NCI-H446 (cell line): ENCODE results near the gene R3HDM2.

Source experiments
- DNase-seq, 2 experiments: peaks; one replicate each; lab custom pipeline; 2025; lab: John Stamatoyannopoulos, UW

Gene R3HDM2

GRCh38 chr12:57216921-57217879 is 213.6 kb downstream of the R3HDM2 start:
- peak; percentile 20 to 57 for DNase-seq

GRCh38 chr12:57216014-57216911 is 214.6 kb downstream of the R3HDM2 start, which contains the start of gene NXPH4:
Gene NXPH4 (plus strand): TSS chr12:57216794. CDS start chr12:57216970, 176 bp downstream.
- peak in 1 of 2 experiments; percentile 27 for DNase-seq

GRCh38 chr12:57215668-57216013 is 215.2 kb downstream of the R3HDM2 start:
- DNase-seq: no peak

GRCh38 chr12:57215065-57215464 is 215.8 kb downstream of the R3HDM2 start:
- DNase-seq: no peak

DNA sequence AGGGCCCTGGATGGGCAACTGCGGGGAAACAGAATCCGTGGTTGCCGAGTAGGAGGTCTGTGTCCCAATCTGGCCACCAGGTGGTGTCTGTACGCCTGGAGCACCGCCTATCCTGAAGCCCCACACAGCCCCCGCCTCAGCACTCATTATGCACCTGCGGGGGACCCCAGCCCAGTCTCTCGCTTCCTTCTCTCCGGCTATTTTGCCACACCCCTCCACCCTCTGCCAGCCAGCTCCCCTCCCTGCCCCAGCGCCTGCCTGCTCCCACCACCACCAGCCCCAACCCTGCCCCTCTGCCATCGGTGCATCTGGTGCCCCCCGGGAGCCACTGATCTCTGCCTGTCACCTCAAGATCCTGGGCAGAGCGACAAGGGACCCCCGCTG is 216.5 kb downstream of the R3HDM2 start:
- peak; percentile 35 to 63 for DNase-seq

DNA sequence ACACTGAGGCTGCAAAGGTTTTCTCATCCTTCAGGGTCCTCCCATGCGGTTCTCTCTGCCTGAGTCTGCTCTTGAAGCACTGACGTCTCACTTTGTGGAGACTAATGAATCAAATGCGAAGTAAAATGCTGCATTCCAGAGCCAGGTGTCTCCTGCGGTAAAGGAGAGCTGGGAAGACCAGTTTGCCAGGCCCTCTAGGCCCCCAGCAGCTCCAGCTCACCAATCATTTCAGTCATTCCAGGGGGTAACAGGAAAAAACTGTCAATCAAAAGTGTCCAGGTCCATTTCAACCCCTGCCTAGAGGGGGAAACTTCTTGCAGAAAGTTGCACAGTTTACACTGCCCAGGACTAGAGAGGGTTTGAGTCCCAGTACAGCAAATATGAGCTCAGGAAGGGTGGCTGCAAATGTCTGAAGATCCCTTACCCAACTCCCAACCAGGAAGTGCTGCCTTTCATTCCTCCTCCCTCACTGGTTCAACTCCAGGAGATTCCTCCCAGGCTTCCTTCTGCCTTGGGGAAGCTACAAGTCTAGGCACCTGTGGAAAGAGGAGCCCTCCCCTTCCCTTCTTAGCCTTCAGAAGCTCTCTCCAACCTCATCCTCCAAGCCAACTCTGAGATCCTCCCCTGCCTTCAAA is 217.0 kb downstream of the R3HDM2 start:
- no peak for DNase-seq

- DNase-seq: peak; percentile 79 to 90
Measured at GRCh38 chr12:57213058-57213715, 217.7 kb downstream of the R3HDM2 start.

DNA sequence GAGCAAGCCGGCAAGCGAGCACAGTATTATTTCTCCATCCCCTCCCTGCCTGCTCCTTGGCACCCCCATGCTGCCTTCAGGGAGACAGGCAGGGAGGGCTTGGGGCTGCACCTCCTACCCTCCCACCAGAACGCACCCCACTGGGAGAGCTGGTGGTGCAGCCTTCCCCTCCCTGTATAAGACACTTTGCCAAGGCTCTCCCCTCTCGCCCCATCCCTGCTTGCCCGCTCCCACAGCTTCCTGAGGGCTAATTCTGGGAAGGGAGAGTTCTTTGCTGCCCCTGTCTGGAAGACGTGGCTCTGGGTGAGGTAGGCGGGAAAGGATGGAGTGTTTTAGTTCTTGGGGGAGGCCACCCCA is 218.2 kb downstream of the R3HDM2 start:
- no peak for DNase-seq

DNA sequence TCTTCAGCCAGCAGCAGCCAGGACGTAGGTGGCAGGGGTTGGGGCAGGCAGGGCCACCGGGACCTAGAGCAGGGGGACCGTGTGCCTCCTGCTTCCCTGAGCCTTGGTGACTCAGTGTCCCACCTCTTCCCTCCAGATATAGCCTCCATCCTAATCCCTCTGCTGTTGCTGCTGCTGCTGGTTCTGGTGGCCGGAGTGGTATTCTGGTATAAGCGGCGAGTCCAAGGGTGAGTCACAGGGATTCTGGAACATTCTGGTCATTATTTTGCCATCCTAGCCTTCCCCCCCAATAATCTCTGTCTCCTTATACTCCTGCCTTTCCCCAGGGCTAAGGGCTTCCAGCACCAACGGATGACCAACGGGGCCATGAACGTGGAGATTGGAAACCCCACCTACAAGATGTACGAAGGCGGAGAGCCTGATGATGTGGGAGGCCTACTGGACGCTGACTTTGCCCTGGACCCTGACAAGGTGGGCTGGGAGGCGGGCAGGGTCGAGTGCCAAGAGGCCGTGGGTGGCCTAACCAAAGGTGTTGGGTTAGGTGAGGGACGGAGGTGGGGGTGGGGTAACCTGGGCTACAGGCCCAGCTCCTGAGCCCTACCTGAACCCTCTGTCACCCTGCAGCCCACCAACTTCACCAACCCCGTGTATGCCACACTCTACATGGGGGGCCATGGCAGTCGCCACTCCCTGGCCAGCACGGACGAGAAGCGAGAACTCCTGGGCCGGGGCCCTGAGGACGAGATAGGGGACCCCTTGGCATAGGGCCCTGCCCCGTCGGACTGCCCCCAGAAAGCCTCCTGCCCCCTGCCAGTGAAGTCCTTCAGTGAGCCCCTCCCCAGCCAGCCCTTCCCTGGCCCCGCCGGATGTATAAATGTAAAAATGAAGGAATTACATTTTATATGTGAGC is 218.8 kb downstream of the R3HDM2 start:
- no peak for DNase-seq

DNA sequence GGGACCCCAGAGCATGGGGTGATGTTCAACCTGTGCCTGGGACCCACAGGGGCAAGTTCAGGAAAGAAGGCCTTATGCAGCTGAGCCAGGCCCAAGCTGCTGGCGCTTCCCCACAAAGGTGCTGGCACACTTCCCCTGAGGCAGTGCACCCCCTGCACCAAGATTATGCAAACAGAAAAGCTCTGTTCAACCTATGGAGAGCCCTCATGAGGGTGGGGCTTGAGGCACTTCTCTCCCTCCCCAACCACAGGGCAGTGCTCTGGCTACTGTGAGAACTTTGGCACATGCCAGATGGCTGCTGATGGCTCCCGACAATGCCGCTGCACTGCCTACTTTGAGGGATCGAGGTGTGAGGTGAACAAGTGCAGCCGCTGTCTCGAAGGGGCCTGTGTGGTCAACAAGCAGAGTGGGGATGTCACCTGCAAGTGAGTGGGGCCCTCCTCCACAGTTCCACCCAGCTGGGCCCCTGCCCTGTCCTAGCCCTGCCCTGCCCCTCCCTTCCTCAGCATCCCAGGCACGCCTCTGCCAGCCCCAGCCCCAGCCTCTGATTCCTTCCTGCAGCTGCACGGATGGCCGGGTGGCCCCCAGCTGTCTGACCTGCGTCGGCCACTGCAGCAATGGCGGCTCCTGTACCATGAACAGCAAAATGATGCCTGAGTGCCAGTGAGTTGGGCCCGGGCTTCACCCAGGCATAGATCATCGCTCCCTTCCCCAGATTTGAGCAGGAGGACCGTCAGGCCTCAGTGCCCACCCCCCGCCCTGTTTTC is 219.7 kb downstream of the R3HDM2 start:
- no peak for DNase-seq

- no peak for DNase-seq
Measured at GRCh38 chr12:57210461-57210860, 220.4 kb downstream of the R3HDM2 start.

GRCh38 chr12:57209916-57210315 is 220.9 kb downstream of the R3HDM2 start:
- no peak for DNase-seq

DNA sequence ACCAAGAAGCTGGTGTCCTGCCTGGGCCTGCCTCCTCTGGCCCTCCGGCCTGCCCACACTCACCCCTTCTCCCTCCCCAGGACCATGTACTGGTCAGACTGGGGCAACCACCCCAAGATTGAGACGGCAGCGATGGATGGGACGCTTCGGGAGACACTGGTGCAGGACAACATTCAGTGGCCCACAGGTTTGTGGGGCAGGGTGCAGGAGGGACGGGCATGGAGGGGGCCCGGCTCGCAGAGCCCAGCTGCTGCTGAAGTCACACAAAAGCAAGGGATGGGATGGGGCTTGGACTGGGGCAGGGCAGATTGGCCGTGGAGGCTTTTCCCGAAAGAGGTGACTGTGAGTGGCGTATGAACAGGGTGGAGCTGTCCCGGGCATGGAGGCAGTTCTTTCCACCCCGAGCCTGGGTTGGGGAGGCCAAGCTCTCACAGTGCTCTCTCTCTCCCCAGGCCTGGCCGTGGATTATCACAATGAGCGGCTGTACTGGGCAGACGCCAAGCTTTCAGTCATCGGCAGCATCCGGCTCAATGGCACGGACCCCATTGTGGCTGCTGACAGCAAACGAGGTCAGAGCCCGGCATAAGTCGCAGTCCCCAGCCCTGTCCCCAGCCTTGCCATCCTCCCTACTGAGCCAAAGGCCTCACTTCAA is 222.1 kb downstream of the R3HDM2 start:
- no peak for DNase-seq

GRCh38 chr12:57207731-57208630 is 222.9 kb downstream of the R3HDM2 start:
- DNase-seq: no peak

GRCh38 chr12:57205931-57206330 is 224.9 kb downstream of the R3HDM2 start:
- no peak for DNase-seq

- DNase-seq: no peak
Measured at GRCh38 chr12:57205186-57205585, 225.7 kb downstream of the R3HDM2 start.

DNA sequence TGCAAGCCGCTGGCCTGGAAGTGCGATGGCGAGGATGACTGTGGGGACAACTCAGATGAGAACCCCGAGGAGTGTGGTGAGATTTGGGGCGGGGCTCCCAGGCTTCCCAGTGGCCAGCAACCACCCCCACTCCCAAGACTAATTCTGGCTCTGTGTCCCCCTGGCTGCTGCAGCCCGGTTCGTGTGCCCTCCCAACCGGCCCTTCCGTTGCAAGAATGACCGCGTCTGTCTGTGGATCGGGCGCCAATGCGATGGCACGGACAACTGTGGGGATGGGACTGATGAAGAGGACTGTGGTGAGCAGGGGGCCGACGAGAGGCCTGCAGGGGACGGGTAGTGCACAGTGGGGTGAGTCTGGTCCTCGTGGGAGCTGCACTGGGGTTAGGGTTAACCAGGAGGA is 226.4 kb downstream of the R3HDM2 start:
- DNase-seq: no peak

DNA sequence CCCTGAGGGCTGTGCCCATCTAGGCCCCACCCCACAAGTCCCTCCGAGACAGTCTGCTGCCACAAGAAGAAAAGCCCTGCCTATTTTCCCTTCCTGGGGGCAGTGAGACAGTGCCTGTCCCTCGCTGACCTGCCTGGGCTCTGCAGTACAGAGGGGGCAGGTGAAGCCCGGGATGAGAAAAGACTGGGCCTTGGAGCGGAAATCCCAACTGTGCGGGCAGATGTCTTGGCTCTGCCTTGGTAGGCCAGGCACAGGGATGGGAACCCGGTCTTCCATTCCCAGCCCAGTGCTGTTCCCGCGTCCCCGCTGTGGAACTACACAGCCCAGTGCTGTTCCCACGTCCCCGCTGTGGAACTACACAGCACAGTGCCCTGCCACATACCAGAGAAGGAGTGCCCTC is 227.1 kb downstream of the R3HDM2 start:
- no peak for DNase-seq
